HEK293 (cell line): ENCODE measurements around the gene ABR.
A peak's percentile ranks its signal among the peaks of the same experiment; 100 is the strongest.

ENCODE experiments used
- CTCF ChIA-PET: fragments of 350-600 bp; formaldehyde crosslinking; extraction: SDS; loops from one replicate; lab custom pipeline; 2021; ENCODE audit warnings: antibody characterized with exemption; lab: Yijun Ruan, JAX
- POLR2A ChIA-PET: fragments of 300-600 bp; formaldehyde crosslinking; extraction: SDS; loops from one replicate; lab custom pipeline; 2020; ENCODE audit warnings: antibody characterized with exemption, inconsistent platforms; lab: Yijun Ruan, JAX
- H3K27ac ChIP-seq: fragments of 200-500 bp; sonication (Bioruptor generic); 2 replicates; pipeline ENCODE4 v1.5.1; 2014; ENCODE audit warnings: low read depth, low read length, control low read depth, inconsistent platforms; ENCODE audit errors: extremely low read depth
- H3K36me3 ChIP-seq, 2 experiments: fragments of 200-500 bp in 1 of 2; sonication (Bioruptor generic) in 1 of 2; 1 replicate in 1 of 2; 2 replicates in 1 of 2; pipeline ENCODE4 v1.5.1; 2014 to 2017; ENCODE audit warnings: inconsistent platforms in 2 of 2, low read length in 2 of 2; ENCODE audit not compliant: control insufficient read depth in 2 of 2, insufficient read depth in 1 of 2
- H3K4me1 ChIP-seq: fragments of 200-500 bp; sonication (Bioruptor generic); 2 replicates; pipeline ENCODE4 v1.5.1; 2014; ENCODE audit warnings: mild to moderate bottlenecking, low read length, inconsistent platforms; ENCODE audit not compliant: control insufficient read depth, insufficient read depth
- H3K4me3 ChIP-seq: 2 replicates; pipeline ENCODE4 v1.5.1; 2011; ENCODE audit warnings: low read depth, mild to moderate bottlenecking, control low read depth, low read length, moderate library complexity
- H3K9me3 ChIP-seq: fragments of 200-500 bp; sonication (Bioruptor generic); 2 replicates; pipeline ENCODE4 v1.5.1; 2014; ENCODE audit warnings: low read depth, low read length, inconsistent platforms; ENCODE audit not compliant: control insufficient read depth, insufficient read depth
- BCL11A ChIP-seq: fragments of 450-650 bp; formaldehyde crosslinking; IDR thresholded peaks from 2 replicates; pipeline ENCODE4 v1.5.1; 2016; ENCODE audit warnings: low read depth, missing biosample characterization, missing genetic modification characterization
- OSR2 ChIP-seq: fragments of 450-650 bp; formaldehyde crosslinking; IDR thresholded peaks from 2 replicates; pipeline ENCODE4 v1.5.1; 2016; ENCODE audit warnings: missing biosample characterization, missing genetic modification characterization
- ZBTB6 ChIP-seq: fragments of 450-650 bp; formaldehyde crosslinking; IDR thresholded peaks from 2 replicates; pipeline ENCODE4 v1.5.1; 2017; ENCODE audit warnings: missing biosample characterization, missing genetic modification characterization
- ZEB2 ChIP-seq: fragments of 450-650 bp; formaldehyde crosslinking; IDR thresholded peaks from 2 replicates; pipeline ENCODE4 v1.5.1; 2016; ENCODE audit warnings: missing biosample characterization, missing genetic modification characterization
- ZNF10 ChIP-seq: fragments of 450-650 bp; formaldehyde crosslinking; IDR thresholded peaks from 2 replicates; pipeline ENCODE4 v1.5.1; 2017; ENCODE audit warnings: missing biosample characterization, missing genetic modification characterization
- ZNF16 ChIP-seq: fragments of 450-650 bp; formaldehyde crosslinking; IDR thresholded peaks from 2 replicates; pipeline ENCODE4 v1.5.1; 2016; ENCODE audit warnings: low read depth, missing biosample characterization, missing genetic modification characterization
- ZNF19 ChIP-seq: fragments of 450-650 bp; formaldehyde crosslinking; IDR thresholded peaks from 2 replicates; pipeline ENCODE4; 2016; ENCODE audit warnings: missing biosample characterization, missing genetic modification characterization, low read depth
- ZNF221 ChIP-seq: fragments of 450-650 bp; formaldehyde crosslinking; IDR thresholded peaks from 2 replicates; pipeline ENCODE4 v1.5.1; 2017; ENCODE audit warnings: missing biosample characterization, missing genetic modification characterization, borderline replicate concordance
- ZNF23 ChIP-seq: fragments of 450-650 bp; formaldehyde crosslinking; IDR thresholded peaks from 2 replicates; pipeline ENCODE4 v1.5.1; 2016; ENCODE audit warnings: missing biosample characterization, missing genetic modification characterization, borderline replicate concordance
- ZNF521 ChIP-seq: fragments of 450-650 bp; formaldehyde crosslinking; IDR thresholded peaks from 2 replicates; pipeline ENCODE4 v1.5.1; 2017; ENCODE audit warnings: missing biosample characterization, mild to moderate bottlenecking, missing genetic modification characterization
- ZNF600 ChIP-seq: fragments of 450-650 bp; formaldehyde crosslinking; IDR thresholded peaks from 2 replicates; pipeline ENCODE4 v1.5.1; 2016; ENCODE audit warnings: missing biosample characterization, missing genetic modification characterization
- ZNF624 ChIP-seq: fragments of 450-650 bp; formaldehyde crosslinking; IDR thresholded peaks from 2 replicates; pipeline ENCODE4 v1.5.1; 2017; ENCODE audit warnings: missing biosample characterization, missing genetic modification characterization
- ZNF654 ChIP-seq: fragments of 450-650 bp; formaldehyde crosslinking; IDR thresholded peaks from 2 replicates; pipeline ENCODE4 v1.5.1; 2016; ENCODE audit warnings: low read depth, missing biosample characterization, missing genetic modification characterization
- TF ChIP-seq, protein P1 (sequence below): fragments of 450-650 bp; formaldehyde crosslinking; IDR thresholded peaks from 2 replicates; pipeline ENCODE4 v1.5.1; 2016; ENCODE audit warnings: missing biosample characterization, missing genetic modification characterization
- TF ChIP-seq, protein P2 (sequence below): fragments of 450-650 bp; formaldehyde crosslinking; IDR thresholded peaks from 2 replicates; pipeline ENCODE4 v1.5.1; 2016; ENCODE audit warnings: missing biosample characterization, missing genetic modification characterization
- TF ChIP-seq, protein P3 (sequence below): sonication (generic); formaldehyde crosslinking; IDR thresholded peaks from 2 replicates; pipeline ENCODE4 v1.8.1; 2022; ENCODE audit warnings: mild to moderate bottlenecking, moderate library complexity, missing genetic modification reagents
- TF ChIP-seq, protein P4 (sequence below): fragments of 450-650 bp; formaldehyde crosslinking; IDR thresholded peaks from 2 replicates; pipeline ENCODE4 v1.5.1; 2016; ENCODE audit warnings: missing biosample characterization, missing genetic modification characterization
- TF ChIP-seq, protein P5 (sequence below): fragments of 450-650 bp; formaldehyde crosslinking; IDR thresholded peaks from 2 replicates; pipeline ENCODE4 v1.5.1; 2016; ENCODE audit warnings: missing biosample characterization, missing genetic modification characterization

Gene ABR

DNA sequence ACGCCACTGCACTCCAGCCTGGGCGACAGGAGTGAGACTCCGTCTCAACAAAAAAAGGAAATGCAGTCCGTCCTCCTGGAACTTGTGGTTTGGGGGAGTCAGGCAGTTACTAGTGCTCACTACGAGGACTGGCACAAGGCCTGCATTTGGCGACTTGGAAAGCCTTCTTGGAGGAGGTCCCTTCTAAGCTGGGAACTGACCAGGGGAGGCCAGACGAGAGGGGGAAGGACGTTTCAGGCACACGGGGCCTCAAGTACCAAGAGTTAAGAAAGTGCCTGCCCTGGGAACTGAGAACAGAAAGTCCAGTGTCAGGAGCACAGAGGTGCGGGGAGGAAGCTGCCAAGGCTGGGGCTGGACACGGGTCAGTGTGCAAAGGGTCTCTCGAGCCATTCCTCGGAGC, 89.9 kb downstream of the ABR start (continued):
- TF ChIP-seq, protein P1, sequence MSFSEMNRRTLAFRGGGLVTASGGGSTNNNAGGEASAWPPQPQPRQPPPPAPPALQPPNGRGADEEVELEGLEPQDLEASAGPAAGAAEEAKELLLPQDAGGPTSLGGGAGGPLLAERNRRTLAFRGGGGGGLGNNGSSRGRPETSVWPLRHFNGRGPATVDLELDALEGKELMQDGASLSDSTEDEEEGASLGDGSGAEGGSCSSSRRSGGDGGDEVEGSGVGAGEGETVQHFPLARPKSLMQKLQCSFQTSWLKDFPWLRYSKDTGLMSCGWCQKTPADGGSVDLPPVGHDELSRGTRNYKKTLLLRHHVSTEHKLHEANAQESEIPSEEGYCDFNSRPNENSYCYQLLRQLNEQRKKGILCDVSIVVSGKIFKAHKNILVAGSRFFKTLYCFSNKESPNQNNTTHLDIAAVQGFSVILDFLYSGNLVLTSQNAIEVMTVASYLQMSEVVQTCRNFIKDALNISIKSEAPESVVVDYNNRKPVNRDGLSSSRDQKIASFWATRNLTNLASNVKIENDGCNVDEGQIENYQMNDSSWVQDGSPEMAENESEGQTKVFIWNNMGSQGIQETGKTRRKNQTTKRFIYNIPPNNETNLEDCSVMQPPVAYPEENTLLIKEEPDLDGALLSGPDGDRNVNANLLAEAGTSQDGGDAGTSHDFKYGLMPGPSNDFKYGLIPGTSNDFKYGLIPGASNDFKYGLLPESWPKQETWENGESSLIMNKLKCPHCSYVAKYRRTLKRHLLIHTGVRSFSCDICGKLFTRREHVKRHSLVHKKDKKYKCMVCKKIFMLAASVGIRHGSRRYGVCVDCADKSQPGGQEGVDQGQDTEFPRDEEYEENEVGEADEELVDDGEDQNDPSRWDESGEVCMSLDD (tag by site-specific recombination), result no peak
- TF ChIP-seq, protein P2, sequence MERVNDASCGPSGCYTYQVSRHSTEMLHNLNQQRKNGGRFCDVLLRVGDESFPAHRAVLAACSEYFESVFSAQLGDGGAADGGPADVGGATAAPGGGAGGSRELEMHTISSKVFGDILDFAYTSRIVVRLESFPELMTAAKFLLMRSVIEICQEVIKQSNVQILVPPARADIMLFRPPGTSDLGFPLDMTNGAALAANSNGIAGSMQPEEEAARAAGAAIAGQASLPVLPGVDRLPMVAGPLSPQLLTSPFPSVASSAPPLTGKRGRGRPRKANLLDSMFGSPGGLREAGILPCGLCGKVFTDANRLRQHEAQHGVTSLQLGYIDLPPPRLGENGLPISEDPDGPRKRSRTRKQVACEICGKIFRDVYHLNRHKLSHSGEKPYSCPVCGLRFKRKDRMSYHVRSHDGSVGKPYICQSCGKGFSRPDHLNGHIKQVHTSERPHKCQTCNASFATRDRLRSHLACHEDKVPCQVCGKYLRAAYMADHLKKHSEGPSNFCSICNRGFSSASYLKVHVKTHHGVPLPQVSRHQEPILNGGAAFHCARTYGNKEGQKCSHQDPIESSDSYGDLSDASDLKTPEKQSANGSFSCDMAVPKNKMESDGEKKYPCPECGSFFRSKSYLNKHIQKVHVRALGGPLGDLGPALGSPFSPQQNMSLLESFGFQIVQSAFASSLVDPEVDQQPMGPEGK (tag by site-specific recombination), result no peak
- TF ChIP-seq ZBTB6 (tag by site-specific recombination), result no peak

GRCh38 chr17:1087381-1088241, 92.2 kb downstream of the ABR start:
- H3K27ac ChIP-seq, result peak overlapping the region; percentile 93
- H3K9me3 ChIP-seq, result no peaks in the 10 kb centered on the region
- ChIA-PET POLR2A (interaction anchor here (0.6 to 0.7 kb wide), 4 partner anchors 24 to 373 kb away, joined by 3 to 8 read pairs (median 6); partner anchors contain the start of gene VPS53), CTCF (interaction anchor here (1.5 kb wide), 1 partner anchor 31 kb away, joined by 5 read pairs; no protein-coding TSS in a partner anchor)
- H3K36me3 ChIP-seq, result peaks cover 0 to 35% of the 10 kb centered on the region in 2 experiments; a peak in 2 of 3 replicates
- no peak overlapping the region; the same call in 1 of the 2 replicates for H3K4me3 ChIP-seq
- peaks cover 9% of the 10 kb centered on the region for H3K4me1 ChIP-seq
- TF ChIP-seq OSR2 (tag by site-specific recombination), result peak; percentile 82
- no peak for TF ChIP-seq ZNF221
- TF ChIP-seq ZNF600 (tag by site-specific recombination), result peak; percentile 89
- TF ChIP-seq, protein P1 (tag by site-specific recombination), result no peak
- no peak for TF ChIP-seq ZNF16 (tag by site-specific recombination)
- no peak for TF ChIP-seq ZNF10
- TF ChIP-seq ZNF624 (tag by site-specific recombination), result no peak
- TF ChIP-seq ZNF654 (tag by site-specific recombination), result no peak
- TF ChIP-seq, protein P3, sequence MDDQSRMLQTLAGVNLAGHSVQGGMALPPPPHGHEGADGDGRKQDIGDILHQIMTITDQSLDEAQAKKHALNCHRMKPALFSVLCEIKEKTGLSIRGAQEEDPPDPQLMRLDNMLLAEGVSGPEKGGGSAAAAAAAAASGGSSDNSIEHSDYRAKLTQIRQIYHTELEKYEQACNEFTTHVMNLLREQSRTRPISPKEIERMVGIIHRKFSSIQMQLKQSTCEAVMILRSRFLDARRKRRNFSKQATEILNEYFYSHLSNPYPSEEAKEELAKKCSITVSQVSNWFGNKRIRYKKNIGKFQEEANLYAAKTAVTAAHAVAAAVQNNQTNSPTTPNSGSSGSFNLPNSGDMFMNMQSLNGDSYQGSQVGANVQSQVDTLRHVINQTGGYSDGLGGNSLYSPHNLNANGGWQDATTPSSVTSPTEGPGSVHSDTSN (CRISPR knock-in tag), result no peak
- TF ChIP-seq, protein P4, sequence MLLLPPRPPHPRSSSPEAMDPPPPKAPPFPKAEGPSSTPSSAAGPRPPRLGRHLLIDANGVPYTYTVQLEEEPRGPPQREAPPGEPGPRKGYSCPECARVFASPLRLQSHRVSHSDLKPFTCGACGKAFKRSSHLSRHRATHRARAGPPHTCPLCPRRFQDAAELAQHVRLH, result no peak
- TF ChIP-seq ZEB2, result peak; percentile 95
- TF ChIP-seq BCL11A (tag by site-specific recombination), result peak; percentile 90; the same call in 1 of the 2 replicates
- TF ChIP-seq ZNF521 (tag by site-specific recombination), result no peak
- TF ChIP-seq ZNF23, result no peak
- TF ChIP-seq, protein P2 (tag by site-specific recombination), result peak; percentile 90
- TF ChIP-seq ZNF19 (tag by site-specific recombination), result no peak
- TF ChIP-seq, protein P5, sequence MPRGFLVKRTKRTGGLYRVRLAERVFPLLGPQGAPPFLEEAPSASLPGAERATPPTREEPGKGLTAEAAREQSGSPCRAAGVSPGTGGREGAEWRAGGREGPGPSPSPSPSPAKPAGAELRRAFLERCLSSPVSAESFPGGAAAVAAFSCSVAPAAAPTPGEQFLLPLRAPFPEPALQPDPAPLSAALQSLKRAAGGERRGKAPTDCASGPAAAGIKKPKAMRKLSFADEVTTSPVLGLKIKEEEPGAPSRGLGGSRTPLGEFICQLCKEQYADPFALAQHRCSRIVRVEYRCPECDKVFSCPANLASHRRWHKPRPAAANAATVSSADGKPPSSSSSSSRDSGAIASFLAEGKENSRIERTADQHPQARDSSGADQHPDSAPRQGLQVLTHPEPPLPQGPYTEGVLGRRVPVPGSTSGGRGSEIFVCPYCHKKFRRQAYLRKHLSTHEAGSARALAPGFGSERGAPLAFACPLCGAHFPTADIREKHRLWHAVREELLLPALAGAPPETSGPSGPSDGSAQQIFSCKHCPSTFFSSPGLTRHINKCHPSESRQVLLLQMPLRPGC (tag by site-specific recombination), result 0 out of 2 replicates have a peak, but pooled peaks have one; percentile 40
